HCT116 (cell line): ENCODE results near the gene SLC16A11. TPM values are rescaled to one million over a fixed set of nuclear protein-coding genes. Genes with fewer than 3 reads are reported as not detected.

Experiments
- ATAC-seq: fragments of 200-7000 bp; cut with Tn5 transposase; 2 replicates; pipeline ENCODE4 v1.9.1; 2020; ENCODE audit warnings: mild to moderate bottlenecking, moderate library complexity
- BruUV-seq: library from RNA; stranded (reverse); fragments of 400-500 nt; replicated peaks from 2 replicates; lab custom pipeline; 2021; lab: Mats Ljungman, UMichigan
- CTCF ChIA-PET: fragments of 300-600 bp; sonication (Branson Sonifier 250); formaldehyde crosslinking; loops from one replicate; lab custom pipeline; 2021; ENCODE audit warnings: antibody characterized with exemption; lab: Charles Lee
- POLR2A ChIA-PET: fragments of 300-600, 350-600 bp; sonication (Branson Sonifier 250); formaldehyde crosslinking; loops from one replicate; lab custom pipeline; 2021; ENCODE audit warnings: antibody characterized with exemption; lab: Charles Lee
- RAD21 ChIA-PET, 2 experiments: fragments of 300-600 bp; sonication (Branson Sonifier 250); formaldehyde crosslinking; loops; one replicate each; lab custom pipeline; 2023; ENCODE audit warnings: low total read pairs in 2 of 2; ENCODE audit not compliant: uncharacterized antibody in 2 of 2, unreplicated experiment in 2 of 2, low non-redundant PET in 1 of 2; lab: Charles Lee
- DNase-seq: peaks from one replicate; pipeline ENCODE4 v3.0.0-alpha.2; 2010; ENCODE audit warnings: low read depth, low spot score
- H2AFZ ChIP-seq: fragments of 200-600 bp; shearing (Covaris generic), sonication (generic); 2 replicates; pipeline ENCODE4 v1.6.1; 2017; ENCODE audit warnings: low read depth, mixed run types, mixed read lengths, antibody characterized with exemption, low read length; ENCODE audit not compliant: poor library complexity, severe bottlenecking
- H3K27ac ChIP-seq: 2 replicates; pipeline ENCODE4 v1.5.1; 2012; ENCODE audit warnings: low read depth, low read length
- H3K27me3 ChIP-seq: fragments of 200-600 bp; sonication (generic); 2 replicates; pipeline ENCODE4 v1.6.1; 2016; ENCODE audit warnings: mixed run types, low read length, mixed read lengths; ENCODE audit not compliant: insufficient read depth
- H3K36me3 ChIP-seq, 2 experiments: fragments of 200-500 bp in 1 of 2; fragments of 200-600 bp in 1 of 2; sonication (Bioruptor generic) in 1 of 2; sonication (generic) in 1 of 2; 2 replicates each; pipeline versions ENCODE4 v1.5.1 to v1.6.1; 2014 to 2016; ENCODE audit warnings: low read length in 2 of 2, inconsistent platforms in 1 of 2, mixed read lengths in 1 of 2, mixed run types in 1 of 2; ENCODE audit not compliant: insufficient read depth in 2 of 2, control insufficient read depth in 1 of 2
- H3K4me1 ChIP-seq, 2 experiments: fragments of 200-600 bp in 1 of 2; sonication (generic) in 1 of 2; 2 replicates each; pipeline versions ENCODE4 v1.5.1 to v1.6.1; 2012 to 2017; ENCODE audit warnings: low read length in 2 of 2, inconsistent platforms in 1 of 2, mild to moderate bottlenecking in 1 of 2, mixed read lengths in 1 of 2, mixed run types in 1 of 2, moderate library complexity in 1 of 2; ENCODE audit not compliant: insufficient read depth in 2 of 2, control insufficient read depth in 1 of 2
- H3K4me2 ChIP-seq: fragments of 200-600 bp; sonication (generic); 2 replicates; pipeline ENCODE4 v1.6.1; 2017; ENCODE audit warnings: mixed run types, low read length, mixed read lengths
- H3K4me3 ChIP-seq, 2 experiments: fragments of 200-600 bp in 1 of 2; sonication (generic) in 1 of 2; replicated peaks in 1 of 2; 2 replicates each; pipeline ENCODE4 v1.5.1; 2011 to 2016; ENCODE audit warnings: low read length in 2 of 2, control low read depth in 1 of 2, low read depth in 1 of 2, mild to moderate bottlenecking in 1 of 2, mixed read lengths in 1 of 2, mixed run types in 1 of 2
- H3K79me2 ChIP-seq: fragments of 200-600 bp; sonication (generic); 2 replicates; pipeline ENCODE4 v1.6.1; 2017; ENCODE audit warnings: mild to moderate bottlenecking, mixed run types, low read length, moderate library complexity, mixed read lengths; ENCODE audit not compliant: insufficient read depth
- H3K9ac ChIP-seq: fragments of 200-600 bp; sonication (generic); 2 replicates; pipeline ENCODE4 v1.6.1; 2016; ENCODE audit warnings: low read length, mixed read lengths
- H3K9me2 ChIP-seq: fragments of 200-600 bp; sonication (generic), shearing (Covaris generic); 2 replicates; pipeline ENCODE4 v1.6.1; 2017; ENCODE audit warnings: mixed run types, mild to moderate bottlenecking, moderate library complexity; ENCODE audit not compliant: insufficient read depth
- H3K9me3 ChIP-seq, 2 experiments: fragments of 200-500 bp in 1 of 2; fragments of 200-600 bp in 1 of 2; sonication (Bioruptor generic) in 1 of 2; sonication (generic) in 1 of 2; 2 replicates each; pipeline ENCODE4 v1.6.1; 2014 to 2017; ENCODE audit warnings: low read length in 2 of 2, mixed read lengths in 2 of 2, inconsistent platforms in 1 of 2, low read depth in 1 of 2, mild to moderate bottlenecking in 1 of 2, mixed run types in 1 of 2, moderate library complexity in 1 of 2; ENCODE audit not compliant: control insufficient read depth in 1 of 2, insufficient read depth in 1 of 2
- H4K20me1 ChIP-seq: fragments of 200-600 bp; sonication (generic), shearing (Covaris generic); 2 replicates; pipeline ENCODE4 v1.6.1; 2017; ENCODE audit warnings: mixed run types, mild to moderate bottlenecking, moderate library complexity; ENCODE audit not compliant: insufficient read depth
- ATF3 ChIP-seq: IDR thresholded peaks from 2 replicates; pipeline ENCODE4 v1.6.1; 2012
- CBX3 ChIP-seq: IDR thresholded peaks from 2 replicates; pipeline ENCODE4 v1.6.1; 2012; ENCODE audit warnings: low read depth
- CTCF ChIP-seq, 3 experiments: fragments of 200-600 bp in 1 of 3; sonication (generic) in 1 of 3; IDR thresholded peaks in 2 of 3; conservative IDR thresholded peaks in 1 of 3; 2 replicates each; pipeline ENCODE4 v1.5.1; 2012 to 2017; ENCODE audit warnings: low read depth in 2 of 3, low read length in 2 of 3, antibody characterized with exemption in 1 of 3, borderline replicate concordance in 1 of 3, control low read depth in 1 of 3, mild to moderate bottlenecking in 1 of 3, mixed read lengths in 1 of 3, mixed run types in 1 of 3, moderate library complexity in 1 of 3; ENCODE audit not compliant: insufficient read depth in 1 of 3
- ELF1 ChIP-seq: IDR thresholded peaks from 2 replicates; pipeline ENCODE4 v1.6.1; 2012; ENCODE audit warnings: low read depth, borderline replicate concordance
- EZH2 ChIP-seq: fragments of 200-600 bp; sonication (generic); IDR thresholded peaks from 2 replicates; pipeline ENCODE4 v1.6.1; 2017; ENCODE audit warnings: antibody characterized with exemption, mixed run types
- FOSL1 ChIP-seq: IDR thresholded peaks from 2 replicates; pipeline ENCODE4 v1.6.1; 2012; ENCODE audit warnings: low read depth
- JUND ChIP-seq: IDR thresholded peaks from 2 replicates; pipeline ENCODE4 v1.6.1; 2012
- MAX ChIP-seq: IDR thresholded peaks from 2 replicates; pipeline ENCODE4 v1.6.1; 2012
- POLR2AphosphoS5 ChIP-seq: IDR thresholded peaks from 2 replicates; pipeline ENCODE4 v1.6.1; 2011; ENCODE audit warnings: mild to moderate bottlenecking, low read depth, low read length, moderate library complexity
- RAD21 ChIP-seq: IDR thresholded peaks from 2 replicates; pipeline ENCODE4 v1.6.1; 2012; ENCODE audit warnings: low read depth, mild to moderate bottlenecking
- SP1 ChIP-seq: IDR thresholded peaks from 2 replicates; pipeline ENCODE4 v1.6.1; 2012; ENCODE audit warnings: low read depth
- SRF ChIP-seq: IDR thresholded peaks from 2 replicates; pipeline ENCODE4 v1.6.1; 2012; ENCODE audit warnings: low read depth
- TCF7L2 ChIP-seq: IDR thresholded peaks from 2 replicates; pipeline ENCODE4 v1.7.0; 2011; ENCODE audit warnings: borderline replicate concordance, inconsistent platforms; ENCODE audit not compliant: insufficient read depth, insufficient read length; ENCODE audit errors: extremely low read depth
- ZBTB33 ChIP-seq: IDR thresholded peaks from 2 replicates; pipeline ENCODE4 v1.6.1; 2011; ENCODE audit warnings: mild to moderate bottlenecking, low read length, moderate library complexity; ENCODE audit not compliant: insufficient replicate concordance; ENCODE audit errors: extremely low read depth
- ZFX ChIP-seq: fragments of 450-650 bp; IDR thresholded peaks from 2 replicates; pipeline ENCODE4 v1.6.1; 2017
- ZNF274 ChIP-seq: fragments of 200-500 bp; sonication (Bioruptor generic); IDR thresholded peaks from 2 replicates; pipeline ENCODE4 v1.6.1; 2014; ENCODE audit warnings: mild to moderate bottlenecking, low read depth, low read length, inconsistent platforms
- intact Hi-C: fragments of 100-400 bp; cut with micrococcal nuclease; formaldehyde crosslinking; loops from 2 replicates; pipeline ENCODE4 v1.10.0; 2022
- total RNA-seq: library from RNA; stranded (reverse); gene quantifications from one replicate; pipeline ENCODE4 v1.2.1, GENCODE V29; 2021; ENCODE audit not compliant: unreplicated experiment

SLC16A11 gene
- total RNA-seq, 1 experiment from 2014 or later: not detected

- no peak for DNase-seq
- TF ChIP-seq JUND (no peak), RAD21 (no peak), ZNF274 (no peak), EZH2 (no peak), MAX (no peak), ZBTB33 (no peak), CBX3 (no peak), FOSL1 (no peak), POLR2AphosphoS5 (no peak), SRF (no peak)
- CTCF ChIA-PET: no interaction called here
- RAD21 ChIA-PET: no interaction called here
- Histone ChIP-seq H3K27me3 (no peaks in the 10 kb centered on the region), H3K4me1 (no peaks in the 10 kb centered on the region), H3K4me3 (no peak overlapping the region), H3K36me3 (no peaks in the 10 kb centered on the region), H3K79me2 (no peaks in the 10 kb centered on the region), H3K9me2 (no peaks in the 10 kb centered on the region), H3K9ac (no peak overlapping the region), H2AFZ (no peak overlapping the region), H3K9me3 (no peaks in the 10 kb centered on the region; a peak in 1 of 4 replicates), H3K27ac (no peak overlapping the region), H3K4me2 (no peak overlapping the region), H4K20me1 (no peaks in the 10 kb centered on the region)
- BruUV-seq: no TSS peak
- intact Hi-C loops: no loop called here
- ATAC-seq: no peak
- POLR2A ChIA-PET: no interaction called here
Observed at GRCh38 chr17:7070712-7071111, 26.8 kb upstream of the SLC16A11 start.

- no peak for TF ChIP-seq CTCF (IDR thresholded peaks at IDR 0.05 in 2 of 3, conservative IDR thresholded peaks at IDR 0.05 in 1 of 3; ENCODE audit: borderline replicate concordance in 1 of 3, insufficient read depth in 1 of 3, low read depth in 2 of 3, low read length in 2 of 3)
- no peak for TF ChIP-seq TCF7L2
- no peak for TF ChIP-seq ATF3
- TF ChIP-seq SP1: no peak
- no peak for TF ChIP-seq ELF1
- TF ChIP-seq ZFX: no peak
- TF ChIP-seq MAX: no peak
- Histone ChIP-seq H3K9me2 (no peaks in the 10 kb centered on the region), H2AFZ (no peak overlapping the region), H3K27me3 (peaks cover 4% of the 10 kb centered on the region; the same call in 1 of the 2 replicates), H3K36me3 (no peaks in the 10 kb centered on the region), H3K4me3 (no peak overlapping the region), H3K79me2 (no peaks in the 10 kb centered on the region), H3K9ac (no peak overlapping the region), H3K4me1 (peaks cover 0 to 3% of the 10 kb centered on the region in 2 experiments; a peak in 2 of 4 replicates), H4K20me1 (no peaks in the 10 kb centered on the region), H3K27ac (no peak overlapping the region), H3K4me2 (no peak overlapping the region), H3K9me3 (no peaks in the 10 kb centered on the region)
- ChIA-PET RAD21 (no interaction called here), POLR2A (no interaction called here), CTCF (no interaction called here)
- no peak for ATAC-seq
- DNase-seq: no peak
- intact Hi-C loops: no loop called here
- BruUV-seq: no TSS peak
Observed at GRCh38 chr17:7068268-7068667, 24.4 kb upstream of the SLC16A11 start.
